SK-N-SH treated with all-trans-retinoic acid at 6 μM for 48 hours (cell line): ENCODE data around the gene SEMA6B.

Experiments
- ARNTL ChIP-seq: fragments of 450-650 bp; formaldehyde crosslinking; IDR thresholded peaks from 2 replicates; pipeline ENCODE4 v1.5.0; 2020; ENCODE audit warnings: low read depth, mild to moderate bottlenecking, moderate library complexity, borderline replicate concordance
- CREB5 ChIP-seq: fragments of 250-450 bp; sonication (Bioruptor Pico); IDR thresholded peaks from 2 replicates; pipeline ENCODE4 v1.5.1; 2020; ENCODE audit warnings: low read depth, mild to moderate bottlenecking, moderate library complexity
- CSRNP3 ChIP-seq: fragments of 250-450 bp; sonication (Bioruptor Pico); IDR thresholded peaks from 2 replicates; pipeline ENCODE4 v1.5.1; 2021; ENCODE audit warnings: mild to moderate bottlenecking, moderate library complexity
- SNAI2 ChIP-seq: fragments of 250-450 bp; sonication (Bioruptor Pico); IDR thresholded peaks from 2 replicates; pipeline ENCODE4 v1.5.0; 2020; ENCODE audit warnings: mild to moderate bottlenecking, moderate library complexity
- TOX ChIP-seq: fragments of 250-450 bp; sonication (Bioruptor Pico); IDR thresholded peaks from 2 replicates; pipeline ENCODE4 v1.8.0; 2021; ENCODE audit warnings: mild to moderate bottlenecking, moderate library complexity, borderline replicate concordance
- TSHZ2 ChIP-seq: fragments of 250-450 bp; sonication (Bioruptor Pico); IDR thresholded peaks from 2 replicates; pipeline ENCODE4 v1.5.0; 2020; ENCODE audit warnings: mild to moderate bottlenecking, moderate library complexity
- ZFP3 ChIP-seq: fragments of 250-450 bp; sonication (Bioruptor Pico); IDR thresholded peaks from 2 replicates; pipeline ENCODE4 v1.5.0; 2020; ENCODE audit warnings: mild to moderate bottlenecking, moderate library complexity
- ZFP30 ChIP-seq: fragments of 450-650 bp; formaldehyde crosslinking; IDR thresholded peaks from 2 replicates; pipeline ENCODE4 v1.5.0; 2022; ENCODE audit warnings: mild to moderate bottlenecking, moderate library complexity
- ZNF565 ChIP-seq: fragments of 450-650 bp; formaldehyde crosslinking; conservative IDR thresholded peaks from 2 replicates; pipeline ENCODE4 v1.5.0; 2020; ENCODE audit warnings: low read depth, mild to moderate bottlenecking, moderate library complexity
- TF ChIP-seq, protein P1 (sequence below): fragments of 250-450 bp; sonication (Bioruptor Pico); IDR thresholded peaks from 2 replicates; pipeline ENCODE4 v1.8.0; 2021; ENCODE audit warnings: low read depth, mild to moderate bottlenecking, moderate library complexity, borderline replicate concordance
- TF ChIP-seq, protein P2 (sequence below): fragments of 250-450 bp; sonication (Bioruptor Pico); IDR thresholded peaks from 2 replicates; pipeline ENCODE4 v1.8.0; 2020; ENCODE audit warnings: mild to moderate bottlenecking, moderate library complexity, borderline replicate concordance

DNA sequence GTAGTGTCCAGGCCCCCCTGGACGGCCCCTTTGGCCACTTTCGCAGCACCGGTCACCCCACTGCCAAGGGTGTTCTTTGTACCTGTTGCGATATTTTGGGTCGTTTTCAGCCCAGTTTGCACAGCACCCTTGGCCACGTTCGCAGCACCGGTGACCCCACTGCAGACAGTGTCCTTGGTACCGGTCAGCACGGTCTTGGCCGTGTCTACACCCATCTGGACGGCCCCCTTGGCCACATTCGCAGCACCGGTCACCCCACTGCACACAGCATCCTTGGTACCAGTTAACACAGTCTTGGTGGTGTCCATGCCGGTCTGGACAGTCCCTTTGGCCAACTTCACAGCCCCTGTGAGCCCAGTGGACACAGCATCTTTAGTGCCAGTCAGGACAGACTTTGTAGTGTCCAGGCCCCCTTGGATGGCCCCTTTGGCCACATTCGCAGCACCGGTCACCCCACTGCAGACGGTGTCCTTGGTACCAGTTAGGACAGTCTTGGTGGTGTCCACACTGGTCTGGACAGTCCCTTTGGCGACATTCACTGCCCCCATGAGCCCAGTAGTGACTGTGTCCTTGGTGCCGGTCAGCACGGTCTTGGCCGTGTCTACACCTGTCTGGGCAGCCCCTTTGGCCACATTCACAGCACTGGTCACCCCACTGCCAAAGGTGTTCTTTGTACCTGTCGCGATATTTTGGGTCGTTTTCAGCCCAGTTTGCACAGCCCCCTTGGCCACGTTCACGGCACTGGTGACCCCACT lies 48.0 kb downstream of the SEMA6B start:
- no peak for TF ChIP-seq TOX
- TF ChIP-seq, protein P1, sequence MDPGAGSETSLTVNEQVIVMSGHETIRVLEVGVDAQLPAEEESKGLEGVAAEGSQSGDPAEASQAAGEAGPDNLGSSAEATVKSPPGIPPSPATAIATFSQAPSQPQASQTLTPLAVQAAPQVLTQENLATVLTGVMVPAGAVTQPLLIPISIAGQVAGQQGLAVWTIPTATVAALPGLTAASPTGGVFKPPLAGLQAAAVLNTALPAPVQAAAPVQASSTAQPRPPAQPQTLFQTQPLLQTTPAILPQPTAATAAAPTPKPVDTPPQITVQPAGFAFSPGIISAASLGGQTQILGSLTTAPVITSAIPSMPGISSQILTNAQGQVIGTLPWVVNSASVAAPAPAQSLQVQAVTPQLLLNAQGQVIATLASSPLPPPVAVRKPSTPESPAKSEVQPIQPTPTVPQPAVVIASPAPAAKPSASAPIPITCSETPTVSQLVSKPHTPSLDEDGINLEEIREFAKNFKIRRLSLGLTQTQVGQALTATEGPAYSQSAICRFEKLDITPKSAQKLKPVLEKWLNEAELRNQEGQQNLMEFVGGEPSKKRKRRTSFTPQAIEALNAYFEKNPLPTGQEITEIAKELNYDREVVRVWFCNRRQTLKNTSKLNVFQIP: no peak
- no peak for TF ChIP-seq ZNF565 (CRISPR knock-in tag)
- no peak for TF ChIP-seq ZFP3 (CRISPR knock-in tag)
- no peak for TF ChIP-seq ZFP30 (CRISPR knock-in tag)
- TF ChIP-seq CREB5 (CRISPR knock-in tag): no peak
- TF ChIP-seq, protein P2, sequence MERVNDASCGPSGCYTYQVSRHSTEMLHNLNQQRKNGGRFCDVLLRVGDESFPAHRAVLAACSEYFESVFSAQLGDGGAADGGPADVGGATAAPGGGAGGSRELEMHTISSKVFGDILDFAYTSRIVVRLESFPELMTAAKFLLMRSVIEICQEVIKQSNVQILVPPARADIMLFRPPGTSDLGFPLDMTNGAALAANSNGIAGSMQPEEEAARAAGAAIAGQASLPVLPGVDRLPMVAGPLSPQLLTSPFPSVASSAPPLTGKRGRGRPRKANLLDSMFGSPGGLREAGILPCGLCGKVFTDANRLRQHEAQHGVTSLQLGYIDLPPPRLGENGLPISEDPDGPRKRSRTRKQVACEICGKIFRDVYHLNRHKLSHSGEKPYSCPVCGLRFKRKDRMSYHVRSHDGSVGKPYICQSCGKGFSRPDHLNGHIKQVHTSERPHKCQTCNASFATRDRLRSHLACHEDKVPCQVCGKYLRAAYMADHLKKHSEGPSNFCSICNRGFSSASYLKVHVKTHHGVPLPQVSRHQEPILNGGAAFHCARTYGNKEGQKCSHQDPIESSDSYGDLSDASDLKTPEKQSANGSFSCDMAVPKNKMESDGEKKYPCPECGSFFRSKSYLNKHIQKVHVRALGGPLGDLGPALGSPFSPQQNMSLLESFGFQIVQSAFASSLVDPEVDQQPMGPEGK (CRISPR knock-in tag): no peak
- TF ChIP-seq ARNTL (CRISPR knock-in tag): no peak
- no peak for TF ChIP-seq CSRNP3 (CRISPR knock-in tag)
- no peak for TF ChIP-seq SNAI2 (CRISPR knock-in tag)
- no peak for TF ChIP-seq TSHZ2 (CRISPR knock-in tag)
